ENCODE measurements around the gene FOXE1. TPM values are rescaled to one million over a fixed set of nuclear protein-coding genes. Genes with fewer than 3 reads are reported as not detected.

Gene FOXE1
- total RNA-seq, 1 donor from 2014 or later: 1.1 TPM

DNA sequence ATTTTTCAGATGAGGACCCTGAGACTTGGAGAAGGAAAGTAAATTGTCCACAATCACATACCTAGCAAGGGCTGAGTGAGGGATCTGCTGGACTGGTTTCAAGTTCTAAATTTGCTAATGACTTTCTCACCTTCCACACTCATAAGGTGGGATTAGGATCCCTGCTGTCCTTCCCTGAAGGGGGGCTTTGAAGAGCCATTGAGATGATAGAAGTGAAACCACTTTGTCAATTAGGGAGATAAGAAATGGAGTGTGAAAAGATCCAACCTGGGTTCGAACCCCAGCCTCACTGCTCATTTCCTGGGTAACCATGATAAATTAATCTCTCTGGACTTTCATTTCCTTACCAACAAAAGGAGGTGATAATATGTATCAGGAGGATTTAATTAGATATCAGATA lies 32.7 kb upstream of the FOXE1 start:
- no peak for FAIRE-seq
- DNase-seq (ENCODE audit: low read depth): no peak
- TF ChIP-seq, protein P1, sequence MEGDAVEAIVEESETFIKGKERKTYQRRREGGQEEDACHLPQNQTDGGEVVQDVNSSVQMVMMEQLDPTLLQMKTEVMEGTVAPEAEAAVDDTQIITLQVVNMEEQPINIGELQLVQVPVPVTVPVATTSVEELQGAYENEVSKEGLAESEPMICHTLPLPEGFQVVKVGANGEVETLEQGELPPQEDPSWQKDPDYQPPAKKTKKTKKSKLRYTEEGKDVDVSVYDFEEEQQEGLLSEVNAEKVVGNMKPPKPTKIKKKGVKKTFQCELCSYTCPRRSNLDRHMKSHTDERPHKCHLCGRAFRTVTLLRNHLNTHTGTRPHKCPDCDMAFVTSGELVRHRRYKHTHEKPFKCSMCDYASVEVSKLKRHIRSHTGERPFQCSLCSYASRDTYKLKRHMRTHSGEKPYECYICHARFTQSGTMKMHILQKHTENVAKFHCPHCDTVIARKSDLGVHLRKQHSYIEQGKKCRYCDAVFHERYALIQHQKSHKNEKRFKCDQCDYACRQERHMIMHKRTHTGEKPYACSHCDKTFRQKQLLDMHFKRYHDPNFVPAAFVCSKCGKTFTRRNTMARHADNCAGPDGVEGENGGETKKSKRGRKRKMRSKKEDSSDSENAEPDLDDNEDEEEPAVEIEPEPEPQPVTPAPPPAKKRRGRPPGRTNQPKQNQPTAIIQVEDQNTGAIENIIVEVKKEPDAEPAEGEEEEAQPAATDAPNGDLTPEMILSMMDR (IDR thresholded peaks at IDR 0.05; ENCODE audit: insufficient read depth, low read length, severe bottlenecking): no peak
- H3K4me3 ChIP-seq (ENCODE audit: low read depth, low read length): no peak overlapping the region
- H3K27me3 ChIP-seq (ENCODE audit: control insufficient read depth, insufficient read depth, low read length): peaks cover 3% of the 10 kb centered on the region
- H3K36me3 ChIP-seq (ENCODE audit: control insufficient read depth, insufficient read depth, low read length): no peaks in the 10 kb centered on the region

DNA sequence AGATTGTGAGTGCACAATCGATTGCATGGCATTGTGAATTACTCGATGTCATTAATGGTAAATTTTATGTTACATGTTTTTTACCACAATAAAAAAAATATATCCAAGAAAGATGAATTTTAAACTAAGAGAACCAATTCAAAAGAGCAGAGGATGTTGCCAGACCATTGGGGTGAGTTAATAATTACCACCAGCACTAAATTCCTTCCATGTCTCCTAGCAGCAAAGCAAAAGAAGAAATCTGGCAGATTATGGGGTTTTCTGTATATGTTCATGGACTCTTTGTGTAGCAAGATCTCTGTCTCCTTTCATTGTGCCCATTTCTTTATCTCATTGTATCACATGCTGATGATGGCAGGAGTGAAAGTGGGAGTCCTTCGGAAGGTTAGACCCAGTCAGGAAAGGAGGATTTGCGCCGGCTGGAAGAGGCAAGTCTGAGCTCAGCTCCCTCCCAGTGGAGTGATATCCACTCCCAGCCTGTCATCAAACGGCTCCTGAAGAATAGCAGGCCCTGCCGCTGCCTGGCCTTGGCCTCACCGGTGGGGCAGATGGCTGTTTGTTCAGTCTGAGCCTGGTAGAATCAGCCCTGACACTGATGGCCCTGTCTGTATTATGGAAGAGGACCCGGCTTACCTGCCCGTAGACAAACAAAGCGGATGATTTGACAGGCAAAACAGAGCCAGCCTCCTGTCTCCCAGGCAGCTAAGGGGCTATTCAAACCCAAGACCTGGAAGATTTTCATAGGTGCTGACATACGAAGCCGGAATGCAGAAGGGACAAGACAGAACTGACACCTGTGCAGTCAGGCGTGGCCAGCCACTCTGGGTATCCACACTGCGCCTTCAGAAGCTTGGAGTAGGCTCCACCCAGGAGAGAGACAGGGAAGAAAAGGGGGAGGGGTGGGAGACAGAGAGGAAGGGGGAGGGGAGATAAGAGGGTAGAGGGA lies 21.9 kb upstream of the FOXE1 start:
- TF ChIP-seq, protein P1 (IDR thresholded peaks at IDR 0.05; ENCODE audit: insufficient read depth, low read length, severe bottlenecking): no peak
- peak; percentile 46 for DNase-seq (ENCODE audit: low read depth)
- Histone ChIP-seq H3K36me3 (ENCODE audit: control insufficient read depth, insufficient read depth, low read length) (no peaks in the 10 kb centered on the region), H3K4me3 (ENCODE audit: low read depth, low read length) (no peak overlapping the region), H3K27me3 (ENCODE audit: control insufficient read depth, insufficient read depth, low read length) (no peaks in the 10 kb centered on the region)
- no peak for FAIRE-seq

DNA sequence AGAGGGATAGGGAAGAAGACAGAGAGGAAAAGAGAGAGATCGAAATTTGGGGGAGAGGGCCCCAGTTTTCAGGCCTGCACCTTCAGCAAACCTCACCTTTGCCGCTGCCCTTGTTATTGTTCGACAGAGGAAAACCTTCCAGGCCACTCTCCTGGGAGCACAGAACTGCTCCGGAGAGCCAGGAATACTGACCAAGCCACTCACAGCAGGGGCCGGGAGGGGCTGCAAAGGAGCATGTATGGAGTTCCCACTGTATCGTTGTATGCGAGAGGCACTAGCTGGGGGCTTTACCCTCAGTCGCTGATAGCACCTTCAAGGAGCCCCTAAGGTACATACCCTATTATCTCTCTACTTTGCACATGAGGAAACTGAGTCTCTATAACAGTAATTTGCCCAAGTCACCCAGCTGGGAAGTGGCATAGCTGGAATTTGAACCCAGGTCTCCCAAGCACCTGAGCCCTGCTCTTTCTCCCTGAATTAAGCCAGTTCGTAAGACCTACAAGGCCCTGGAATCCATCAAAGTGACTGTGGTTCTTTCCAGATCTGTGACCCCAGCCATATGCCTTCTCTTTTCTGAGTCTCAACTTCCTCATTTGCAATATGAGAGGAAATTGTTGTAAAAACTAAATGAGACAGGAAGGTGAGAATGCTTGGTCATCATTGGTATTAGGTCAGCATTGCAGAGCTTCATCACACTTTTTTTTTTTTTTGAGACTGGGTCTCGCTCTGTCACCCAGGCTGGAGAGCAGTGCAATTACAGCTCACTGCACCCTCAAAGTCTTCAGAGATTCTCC lies 21.0 kb upstream of the FOXE1 start:
- peak; percentile 18 for DNase-seq (ENCODE audit: low read depth)
- H3K4me3 ChIP-seq (ENCODE audit: low read depth, low read length): no peak overlapping the region
- TF ChIP-seq, protein P1 (IDR thresholded peaks at IDR 0.05; ENCODE audit: insufficient read depth, low read length, severe bottlenecking): no peak
- no peaks in the 10 kb centered on the region for H3K36me3 ChIP-seq (ENCODE audit: control insufficient read depth, insufficient read depth, low read length)
- H3K27me3 ChIP-seq (ENCODE audit: control insufficient read depth, insufficient read depth, low read length): no peaks in the 10 kb centered on the region
- no peak for FAIRE-seq

DNA sequence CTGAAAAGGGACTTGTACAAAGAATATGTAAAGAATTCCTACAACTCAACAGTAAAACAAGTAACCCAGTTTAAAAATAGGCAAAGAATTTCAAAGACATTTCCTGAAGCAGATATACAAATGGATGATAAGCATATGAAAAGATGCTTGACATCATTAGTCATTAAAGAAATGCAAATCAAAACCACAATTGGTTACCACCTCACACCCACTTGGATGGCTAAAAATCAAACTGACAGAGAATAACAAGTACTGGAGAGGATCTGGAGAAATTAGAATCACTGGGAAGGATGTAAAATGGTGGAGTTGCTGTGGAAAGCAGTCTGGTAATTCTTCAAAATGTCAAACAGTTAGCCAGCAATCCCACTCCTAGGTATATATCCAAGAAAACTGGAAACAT lies 12.5 kb upstream of the FOXE1 start:
- H3K4me3 ChIP-seq (ENCODE audit: low read depth, low read length): no peak overlapping the region
- FAIRE-seq (no peak), DNase-seq (ENCODE audit: low read depth) (peak; percentile 64)
- TF ChIP-seq, protein P1 (IDR thresholded peaks at IDR 0.05; ENCODE audit: insufficient read depth, low read length, severe bottlenecking): no peak
- H3K36me3 ChIP-seq (ENCODE audit: control insufficient read depth, insufficient read depth, low read length): no peaks in the 10 kb centered on the region
- no peaks in the 10 kb centered on the region for H3K27me3 ChIP-seq (ENCODE audit: control insufficient read depth, insufficient read depth, low read length)

DNA sequence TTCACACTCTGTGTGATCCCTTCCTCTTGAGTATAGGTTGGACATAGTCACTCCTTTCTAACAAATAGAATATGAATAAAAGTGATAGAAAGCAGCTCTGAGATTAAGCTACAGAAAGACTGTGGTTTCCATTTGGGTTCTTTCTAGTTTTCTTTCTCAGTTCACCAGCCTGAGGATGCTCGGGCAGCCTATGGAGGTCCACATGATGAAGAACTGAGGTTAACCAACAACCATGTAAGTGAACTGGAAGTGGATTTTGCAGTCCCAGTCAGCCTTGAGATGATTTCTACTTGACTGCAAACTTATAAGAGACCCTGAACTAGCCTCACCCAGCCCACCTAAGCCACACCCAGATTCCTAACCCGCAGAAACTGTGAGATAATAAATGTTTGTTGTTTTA lies 10.1 kb upstream of the FOXE1 start:
- Histone ChIP-seq H3K4me3 (ENCODE audit: low read depth, low read length) (no peak overlapping the region), H3K27me3 (ENCODE audit: control insufficient read depth, insufficient read depth, low read length) (peaks cover 17% of the 10 kb centered on the region), H3K36me3 (ENCODE audit: control insufficient read depth, insufficient read depth, low read length) (no peaks in the 10 kb centered on the region)
- TF ChIP-seq, protein P1 (IDR thresholded peaks at IDR 0.05; ENCODE audit: insufficient read depth, low read length, severe bottlenecking): no peak
- FAIRE-seq (no peak), DNase-seq (ENCODE audit: low read depth) (no peak)

Data from bronchial epithelial cell (primary cell).